Thyroid gland (tissue), 4 donors: ENCODE measurements around the gene CPTP. TPM values are rescaled to one million over a fixed set of nuclear protein-coding genes. Genes with fewer than 3 reads are reported as not detected.

Experiments
- DNase-seq, 2 donors: peaks; one replicate each; pipeline ENCODE4 v3.0.0-alpha.2; 2019
- H3K27ac ChIP-seq, 3 donors: fragments of 200-600 bp; sonication (generic); 1 replicate in 2 of 3; 2 replicates in 1 of 3; pipeline ENCODE4 v1.5.1; 2016 to 2019; ENCODE audit warnings: mild to moderate bottlenecking in 1 of 3, moderate library complexity in 1 of 3
- H3K27me3 ChIP-seq: fragments of 200-600 bp; sonication (generic); one replicate; pipeline ENCODE4 v1.5.1; 2019
- H3K36me3 ChIP-seq, 2 donors: fragments of 200-600 bp; sonication (generic); one replicate each; pipeline ENCODE4 v1.5.1; 2016 to 2019
- H3K4me1 ChIP-seq, 2 donors: fragments of 200-600 bp; sonication (generic); one replicate each; pipeline ENCODE4 v1.5.1; 2017 to 2019
- H3K4me3 ChIP-seq, 3 donors: fragments of 200-600 bp; sonication (generic); replicated peaks in 1 of 3; 1 replicate in 2 of 3; 2 replicates in 1 of 3; pipeline ENCODE4 v1.5.1; 2016; ENCODE audit warnings: mild to moderate bottlenecking in 1 of 3
- H3K9me3 ChIP-seq: fragments of 200-600 bp; sonication (generic); one replicate; pipeline ENCODE4 v1.5.1; 2017
- CTCF ChIP-seq, 6 experiments: fragments of 200-600 bp in 3 of 6; fragments of 450-650 bp in 3 of 6; sonication (generic) in 3 of 6; IDR thresholded peaks; one replicate each; pipeline ENCODE4 v1.5.1; 2016 to 2019; ENCODE audit warnings: antibody characterized with exemption in 6 of 6, mild to moderate bottlenecking in 2 of 6, inconsistent platforms in 1 of 6, moderate library complexity in 1 of 6
- POLR2A ChIP-seq, 2 donors: fragments of 450-650 bp; IDR thresholded peaks; one replicate each; pipeline ENCODE4 v1.6.1; 2017; ENCODE audit warnings: antibody characterized with exemption in 2 of 2, mild to moderate bottlenecking in 2 of 2, moderate library complexity in 1 of 2
- WGBS, 2 donors: methylation state at CpG; one replicate each; pipeline ENCODE4 v1.1.5; 2017; 5-methylcytosine and 5-hydroxymethylcytosine counted together
- intact Hi-C: fragments of 100-400 bp; cut with DNase I; formaldehyde crosslinking; loops from one replicate; pipeline ENCODE4 v1.15.1; 2023
- total RNA-seq, 4 donors: library from RNA; depleted of rRNA; stranded (reverse); fragments of >200 nt; gene quantifications; one replicate each; pipeline ENCODE4 v1.2.3, GENCODE V29; 2016

CPTP gene
- total RNA-seq, 4 donors from 2014 or later = 16.7 to 37.3 (median 24.3) TPM

DNA sequence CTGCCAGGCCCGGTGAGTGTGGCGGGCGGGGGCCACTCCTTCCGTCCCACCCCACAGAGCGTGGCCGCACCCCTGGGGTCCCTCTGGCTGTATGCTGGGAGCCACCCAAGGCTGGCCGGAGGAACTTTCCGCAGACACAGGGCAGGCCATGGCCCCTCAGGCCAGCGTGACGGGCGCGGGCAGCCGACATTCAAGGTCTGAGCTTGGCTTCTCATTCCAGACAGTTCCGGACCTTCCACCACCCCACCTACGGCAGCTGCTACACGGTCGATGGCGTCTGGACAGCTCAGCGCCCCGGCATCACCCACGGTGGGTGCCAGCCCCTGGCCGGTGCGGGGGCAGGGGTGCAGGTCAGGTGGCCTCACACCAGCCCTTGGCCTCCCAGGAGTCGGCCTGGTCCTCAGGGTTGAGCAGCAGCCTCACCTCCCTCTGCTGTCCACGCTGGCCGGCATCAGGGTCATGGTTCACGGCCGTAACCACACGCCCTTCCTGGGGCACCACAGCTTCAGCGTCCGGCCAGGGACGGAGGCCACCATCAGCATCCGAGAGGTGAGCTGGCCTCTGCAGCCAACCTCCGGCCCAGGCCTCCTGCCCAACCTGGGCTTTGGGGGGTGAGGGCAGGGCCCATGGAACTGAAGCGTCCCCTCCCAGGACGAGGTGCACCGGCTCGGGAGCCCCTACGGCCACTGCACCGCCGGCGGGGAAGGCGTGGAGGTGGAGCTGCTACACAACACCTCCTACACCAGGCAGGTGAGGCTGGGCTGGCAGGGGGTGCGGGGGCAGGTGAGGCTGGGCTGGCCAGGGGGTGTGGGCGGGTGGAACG is 37.1 kb upstream of the CPTP start:
- no peak for TF ChIP-seq CTCF (IDR thresholded peaks at IDR 0.05)
- H3K4me1 ChIP-seq = peaks cover 6 to 9% of the 10 kb centered on the region in 2 donors
- no peaks in the 10 kb centered on the region for H3K9me3 ChIP-seq
- 73 to 84% methylated on average over 13 to 15 of the region's 46 CpGs for WGBS, 2 donors
- no peak overlapping the region for H3K4me3 ChIP-seq
- no peaks in the 10 kb centered on the region for H3K36me3 ChIP-seq
- no peak for DNase-seq
- H3K27ac ChIP-seq = no peak overlapping the region
- no peaks in the 10 kb centered on the region for H3K27me3 ChIP-seq
- intact Hi-C loops = no loop called here

- Histone ChIP-seq H3K4me1 (peaks cover 6 to 9% of the 10 kb centered on the region in 2 donors), H3K9me3 (no peaks in the 10 kb centered on the region), H3K36me3 (no peaks in the 10 kb centered on the region), H3K27ac (no peak overlapping the region), H3K4me3 (no peak overlapping the region), H3K27me3 (no peaks in the 10 kb centered on the region)
- 19 to 90% methylated on average over 4 of the region's 15 CpGs for WGBS, 2 donors
- intact Hi-C loops = loop anchor here (2.0 to 10.0 kb wide), 2 partner anchors 167 to 315 kb away; no protein-coding TSS in a partner anchor
- DNase-seq = peak in 1 of 2 donors; percentile 48
- TF ChIP-seq POLR2A (IDR thresholded peaks at IDR 0.05) = no peak
- TF ChIP-seq CTCF (IDR thresholded peaks at IDR 0.05) = peak in 4 of 6 experiments; percentile 13 to 45 (median 41)
Observed at GRCh38 chr1:1290238-1290731, 34.3 kb upstream of the CPTP start.

DNA sequence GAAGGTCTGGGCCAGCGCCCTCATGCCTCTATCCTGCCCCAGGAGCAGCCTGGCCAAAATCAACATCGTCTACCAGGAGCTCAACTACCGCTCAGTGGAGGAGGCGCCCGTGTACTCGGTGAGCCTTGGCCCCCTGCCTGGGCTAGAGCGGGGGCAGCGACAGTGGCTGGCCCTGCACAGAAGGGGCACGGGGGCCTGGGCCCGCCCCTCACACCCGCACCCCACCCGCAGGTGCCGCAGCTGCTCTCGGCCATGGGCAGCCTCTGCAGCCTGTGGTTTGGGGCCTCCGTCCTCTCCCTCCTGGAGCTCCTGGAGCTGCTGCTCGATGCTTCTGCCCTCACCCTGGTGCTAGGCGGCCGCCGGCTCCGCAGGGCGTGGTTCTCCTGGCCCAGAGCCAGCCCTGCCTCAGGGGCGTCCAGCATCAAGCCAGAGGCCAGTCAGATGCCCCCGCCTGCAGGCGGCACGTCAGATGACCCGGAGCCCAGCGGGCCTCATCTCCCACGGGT is 33.5 kb upstream of the CPTP start:
- no peak overlapping the region for H3K27ac ChIP-seq
- no peaks in the 10 kb centered on the region for H3K27me3 ChIP-seq
- DNase-seq = no peak
- intact Hi-C loops = loop anchor here (2.0 to 10.0 kb wide), 2 partner anchors 168 to 316 kb away; no protein-coding TSS in a partner anchor
- H3K4me1 ChIP-seq = peaks cover 6 to 9% of the 10 kb centered on the region in 2 donors
- H3K9me3 ChIP-seq = no peaks in the 10 kb centered on the region
- 15 to 28% methylated on average over 6 to 7 of the region's 28 CpGs for WGBS, 2 donors
- no peaks in the 10 kb centered on the region for H3K36me3 ChIP-seq
- H3K4me3 ChIP-seq = no peak overlapping the region
- TF ChIP-seq POLR2A (IDR thresholded peaks at IDR 0.05) (no peak), CTCF (IDR thresholded peaks at IDR 0.05) (no peak)

- no peaks in the 10 kb centered on the region for H3K36me3 ChIP-seq
- TF ChIP-seq POLR2A (IDR thresholded peaks at IDR 0.05) = no peak
- peak; percentile 35 to 88 (median 73) for TF ChIP-seq CTCF (IDR thresholded peaks at IDR 0.05)
- H3K4me1 ChIP-seq = peaks cover 6 to 9% of the 10 kb centered on the region in 2 donors
- DNase-seq = peak; percentile 86 to 89
- WGBS, 2 donors = 43 to 49% methylated on average over 6 to 21 of the region's 45 CpGs
- intact Hi-C loops = loop anchor here (2.0 to 10.0 kb wide), 2 partner anchors 169 to 317 kb away; no protein-coding TSS in a partner anchor
- H3K27me3 ChIP-seq = no peaks in the 10 kb centered on the region
- H3K27ac ChIP-seq = no peak overlapping the region
- no peak overlapping the region for H3K4me3 ChIP-seq
- H3K9me3 ChIP-seq = no peaks in the 10 kb centered on the region
Observed at GRCh38 chr1:1291548-1292441, 32.8 kb upstream of the CPTP start.
